Lower leg skin (tissue), 3 donors: ENCODE data around the gene KLHL7.

Experiments
- POLR2A ChIP-seq, 2 donors: fragments of 450-650 bp; IDR thresholded peaks; one replicate each; pipeline ENCODE4 v1.6.1; 2016 to 2017; ENCODE audit warnings: antibody characterized with exemption in 2 of 2, mild to moderate bottlenecking in 1 of 2, moderate library complexity in 1 of 2
- TF ChIP-seq, protein P1 (sequence below), 3 donors: fragments of 450-650 bp; IDR thresholded peaks; one replicate each; pipeline ENCODE4 v1.5.1; 2016; ENCODE audit warnings: antibody characterized with exemption in 3 of 3, mild to moderate bottlenecking in 3 of 3, moderate library complexity in 2 of 3

GRCh38 chr7:23175938-23176337 lies 70.4 kb downstream of the KLHL7 start:
- TF ChIP-seq, protein P1, sequence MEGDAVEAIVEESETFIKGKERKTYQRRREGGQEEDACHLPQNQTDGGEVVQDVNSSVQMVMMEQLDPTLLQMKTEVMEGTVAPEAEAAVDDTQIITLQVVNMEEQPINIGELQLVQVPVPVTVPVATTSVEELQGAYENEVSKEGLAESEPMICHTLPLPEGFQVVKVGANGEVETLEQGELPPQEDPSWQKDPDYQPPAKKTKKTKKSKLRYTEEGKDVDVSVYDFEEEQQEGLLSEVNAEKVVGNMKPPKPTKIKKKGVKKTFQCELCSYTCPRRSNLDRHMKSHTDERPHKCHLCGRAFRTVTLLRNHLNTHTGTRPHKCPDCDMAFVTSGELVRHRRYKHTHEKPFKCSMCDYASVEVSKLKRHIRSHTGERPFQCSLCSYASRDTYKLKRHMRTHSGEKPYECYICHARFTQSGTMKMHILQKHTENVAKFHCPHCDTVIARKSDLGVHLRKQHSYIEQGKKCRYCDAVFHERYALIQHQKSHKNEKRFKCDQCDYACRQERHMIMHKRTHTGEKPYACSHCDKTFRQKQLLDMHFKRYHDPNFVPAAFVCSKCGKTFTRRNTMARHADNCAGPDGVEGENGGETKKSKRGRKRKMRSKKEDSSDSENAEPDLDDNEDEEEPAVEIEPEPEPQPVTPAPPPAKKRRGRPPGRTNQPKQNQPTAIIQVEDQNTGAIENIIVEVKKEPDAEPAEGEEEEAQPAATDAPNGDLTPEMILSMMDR (IDR thresholded peaks at IDR 0.05) = no peak
- no peak for TF ChIP-seq POLR2A (IDR thresholded peaks at IDR 0.05)
